Activated T-cell treated with anti-CD3 and anti-CD28 coated beads for 24 hours (primary cell): ENCODE data around the gene UNC5A.

ENCODE experiments used
- DNase-seq: peaks from one replicate; pipeline ENCODE4 v3.0.0-alpha.2; 2020; ENCODE audit warnings: low read depth

Gene UNC5A

GRCh38 chr5:176880366-176881020, 70.1 kb downstream of the UNC5A start:
- no peak for DNase-seq

DNA sequence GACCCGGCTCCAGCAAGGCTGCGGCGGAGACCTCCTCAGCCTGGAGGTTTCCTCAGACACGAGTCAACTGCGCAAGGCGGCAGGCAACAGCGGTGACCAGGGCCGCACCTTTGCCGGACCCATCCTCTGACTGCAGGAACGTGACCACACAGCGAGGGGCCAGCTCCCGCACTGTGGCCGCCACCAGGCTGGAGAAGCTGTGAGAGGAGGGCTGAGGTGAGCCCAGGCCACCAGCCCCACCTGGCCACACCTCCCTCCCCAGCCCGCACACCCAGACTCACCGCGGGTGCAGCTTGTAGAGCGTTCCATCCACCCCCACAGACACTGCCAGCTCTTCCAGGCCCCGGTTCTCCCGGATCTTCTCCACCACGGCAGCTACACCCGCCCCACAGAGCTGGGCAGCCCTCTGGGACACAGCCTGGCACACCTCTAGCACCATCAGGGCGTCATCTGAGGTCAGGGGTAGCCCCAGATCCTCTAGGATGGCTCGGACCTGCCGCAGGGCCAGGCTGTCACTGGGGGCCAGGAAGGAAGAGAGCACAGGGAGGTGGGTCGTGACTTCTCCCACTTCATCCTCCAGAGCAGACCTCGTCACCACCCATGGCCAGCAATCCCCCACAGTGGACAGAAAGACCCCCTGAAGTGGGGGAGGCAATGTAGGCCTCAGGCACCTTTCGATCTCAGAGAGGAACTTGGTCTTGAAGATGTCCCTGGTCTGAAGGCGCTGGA, 70.8 kb downstream of the UNC5A start:
- DNase-seq = no peak

- no peak for DNase-seq
These were observed 71.6 kb downstream of the UNC5A start for GRCh38 chr5:176881816-176882566.

DNA sequence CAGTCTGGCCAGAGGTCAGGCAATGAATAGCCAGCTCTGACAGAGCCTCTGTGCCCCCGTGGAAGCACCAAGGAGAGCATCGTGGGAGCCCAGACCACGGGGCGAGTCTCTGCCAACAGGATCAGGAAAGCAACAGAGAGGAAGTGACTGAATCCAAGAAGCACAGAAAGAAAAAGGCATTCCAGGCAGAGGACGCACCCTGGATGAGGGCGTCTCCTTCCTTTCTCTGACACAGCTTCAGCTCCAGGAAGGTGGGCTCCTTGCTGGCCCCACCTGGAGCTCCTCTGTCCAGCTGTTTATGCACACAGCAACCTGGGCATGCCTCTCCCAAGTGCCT, 72.2 kb downstream of the UNC5A start:
- DNase-seq = no peak

- no peak for DNase-seq
These were observed 73.6 kb downstream of the UNC5A start for GRCh38 chr5:176883700-176884570.

GRCh38 chr5:176884571-176884890, 74.2 kb downstream of the UNC5A start:
- no peak for DNase-seq

GRCh38 chr5:176886336-176887251, 76.2 kb downstream of the UNC5A start:
- DNase-seq = no peak

DNA sequence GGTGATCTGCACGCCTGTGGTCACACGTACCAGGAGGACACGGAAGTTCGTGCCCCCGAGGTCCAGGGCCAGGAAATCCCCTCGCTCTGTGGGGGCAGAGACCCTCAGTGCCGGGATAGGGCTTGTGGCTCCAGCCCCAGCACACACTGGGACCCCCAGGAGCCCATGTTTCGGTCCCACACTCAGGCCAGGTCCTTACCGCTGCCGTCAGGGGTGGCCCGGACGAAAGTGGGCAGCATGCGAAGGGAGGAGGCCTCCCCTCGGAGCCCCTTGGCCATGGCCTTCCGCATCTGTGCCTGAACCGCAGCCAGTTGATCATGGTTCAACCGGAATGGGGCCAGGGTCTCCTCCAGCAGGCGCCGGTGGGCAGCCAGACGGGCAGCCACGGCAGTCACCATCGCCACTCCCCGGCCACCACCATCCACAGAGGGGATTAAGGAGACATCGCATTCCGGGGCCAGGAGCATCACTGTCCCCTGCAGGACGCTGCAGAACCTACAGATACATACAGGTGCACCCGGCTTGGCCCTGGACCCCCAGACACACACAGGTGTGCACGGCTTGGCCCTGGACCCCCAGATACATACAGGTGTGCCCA, 77.0 kb downstream of the UNC5A start:
- DNase-seq = no peak

DNA sequence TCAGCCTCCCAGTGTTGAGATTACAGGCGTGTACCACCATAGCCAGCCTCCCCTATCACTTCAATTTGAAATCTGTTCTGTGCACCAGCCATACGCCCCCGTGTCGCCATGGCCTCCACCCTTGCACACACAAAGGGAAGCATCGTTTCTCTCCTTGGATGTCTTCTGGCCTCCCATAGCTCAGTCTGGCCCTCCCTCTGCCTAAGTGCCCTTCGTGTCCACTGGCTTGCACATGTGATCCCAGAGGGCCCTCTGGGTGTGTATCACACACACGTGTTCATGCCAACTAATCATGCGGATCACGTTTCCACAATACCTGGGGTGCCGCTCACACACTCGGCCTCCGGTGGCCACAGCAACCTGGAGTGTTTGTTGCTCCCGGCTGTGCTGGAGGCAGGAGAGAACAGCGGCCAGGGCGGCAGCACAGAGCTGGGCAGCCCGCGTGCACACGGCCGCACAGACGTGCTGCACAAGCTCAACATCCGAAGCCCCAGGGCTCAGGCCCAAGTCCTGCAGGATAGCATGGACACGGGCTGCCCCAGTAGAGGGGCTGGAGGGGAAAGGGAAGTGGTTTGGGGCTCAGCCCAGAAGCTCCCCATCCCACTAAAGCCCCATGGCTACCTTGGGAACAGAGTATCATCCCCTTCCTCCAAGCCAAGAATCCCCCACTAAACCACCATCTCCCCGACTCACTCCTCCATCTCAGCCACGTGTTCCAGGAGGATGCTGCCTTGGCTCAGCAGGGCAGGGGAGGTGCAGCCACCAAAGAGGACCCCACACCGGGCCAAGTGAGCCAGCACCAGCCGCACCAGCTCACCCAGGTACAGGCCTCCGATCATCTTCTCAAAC, 77.9 kb downstream of the UNC5A start:
- DNase-seq = no peak

DNA sequence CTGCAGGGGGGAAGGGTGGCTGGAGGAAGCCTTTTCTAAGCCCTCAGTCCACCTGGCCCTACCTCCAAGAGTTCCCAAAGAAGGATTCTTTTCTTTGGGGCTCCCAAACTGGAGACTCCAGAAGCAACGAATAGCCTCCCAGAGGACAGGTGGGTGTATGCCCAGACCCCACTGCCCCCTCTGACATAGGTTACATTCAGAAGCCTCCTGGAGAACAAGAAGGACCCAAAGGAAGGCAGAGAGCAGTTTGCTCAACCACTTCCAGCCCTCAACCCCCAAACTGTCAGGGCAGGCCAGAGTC, 78.5 kb downstream of the UNC5A start:
- no peak for DNase-seq

DNA sequence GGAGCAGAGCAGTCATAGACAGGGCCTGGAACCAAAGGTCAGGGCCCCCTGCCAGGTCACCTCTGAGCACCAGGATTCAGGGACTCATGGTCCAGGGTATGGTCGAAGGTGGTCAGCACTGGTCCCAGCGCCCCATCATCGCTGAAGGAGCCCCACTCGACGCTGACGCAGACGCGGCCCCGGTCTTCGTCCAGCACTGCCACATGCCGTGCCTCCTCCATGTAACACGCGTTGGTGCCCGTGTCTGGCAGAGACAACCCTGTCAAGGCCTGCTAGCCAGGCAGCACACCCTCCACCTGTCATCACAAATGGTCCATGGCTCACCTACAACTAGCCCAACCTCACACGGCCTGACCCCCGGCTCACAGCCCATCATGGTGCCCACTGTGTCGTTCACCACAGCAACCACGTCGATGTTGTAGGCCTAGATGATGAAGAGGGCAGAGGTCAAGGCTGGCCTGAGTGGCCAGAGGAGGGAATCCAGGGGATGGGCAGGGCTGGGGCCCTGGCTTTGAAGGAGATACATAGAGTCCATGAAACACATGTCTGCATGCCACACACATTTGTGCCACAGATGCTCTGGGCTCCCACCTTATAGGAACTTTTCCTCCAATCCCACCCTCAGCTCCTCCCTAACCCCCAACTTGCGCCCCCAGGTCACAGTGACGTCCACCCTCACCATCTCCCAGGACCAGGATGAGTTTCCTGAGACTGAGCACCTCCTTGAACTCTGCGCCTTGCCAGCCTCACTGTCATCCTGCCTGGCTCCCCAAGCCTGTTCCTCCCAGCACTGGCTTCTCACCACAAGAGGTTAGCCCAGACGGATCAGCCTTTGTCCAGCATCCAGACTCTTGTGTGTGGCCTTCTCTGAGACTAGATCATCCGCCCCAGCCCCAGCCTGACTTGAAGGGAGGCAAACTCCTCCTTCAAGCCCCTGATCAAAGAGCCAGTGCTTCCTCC, 79.2 kb downstream of the UNC5A start:
- no peak for DNase-seq

DNA sequence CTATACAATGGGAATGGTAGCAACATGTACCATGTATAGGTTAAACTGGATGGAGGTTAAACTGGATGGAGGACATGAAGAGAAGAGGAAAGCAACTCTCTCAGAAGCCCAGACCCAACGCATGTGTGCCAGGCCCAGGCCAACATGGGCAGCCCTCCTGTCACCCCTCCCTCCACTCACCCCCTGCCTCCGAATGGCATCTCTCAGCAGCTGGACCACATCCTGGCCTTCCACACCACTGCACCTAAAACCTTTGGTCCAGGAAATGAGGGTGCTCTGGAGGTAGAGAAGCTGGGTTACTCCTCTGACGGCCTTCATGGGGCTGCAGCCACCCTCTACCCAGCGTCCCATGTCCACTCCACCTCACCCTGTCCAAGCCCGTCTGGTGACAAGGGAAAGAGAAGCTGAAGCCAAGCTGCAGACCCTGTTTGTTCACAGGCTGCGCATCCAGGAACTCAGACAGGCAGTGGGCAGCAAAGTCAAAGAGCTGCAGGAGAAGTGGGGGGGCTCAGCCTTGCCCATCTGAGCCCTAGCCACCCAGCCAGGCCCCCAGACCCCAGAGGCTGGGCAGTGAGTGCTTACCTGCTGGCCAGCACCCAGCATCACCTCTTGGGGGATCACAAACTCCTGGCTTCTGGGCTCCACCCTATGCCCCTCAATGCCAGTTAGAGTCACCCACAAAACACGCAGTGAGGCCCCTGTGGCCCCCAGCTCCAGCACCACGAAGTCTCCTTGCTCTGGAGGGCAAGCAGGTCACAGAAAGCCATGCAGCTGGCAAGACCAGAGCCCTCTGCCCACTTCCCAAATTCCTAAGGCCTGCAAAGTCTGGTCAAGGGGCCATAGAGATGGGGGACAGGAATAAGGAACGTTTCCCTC, 80.3 kb downstream of the UNC5A start:
- no peak for DNase-seq

- DNase-seq = no peak
These were observed 81.1 kb downstream of the UNC5A start for GRCh38 chr5:176891331-176891958.

GRCh38 chr5:176892663-176893062, 82.3 kb downstream of the UNC5A start:
- no peak for DNase-seq

DNA sequence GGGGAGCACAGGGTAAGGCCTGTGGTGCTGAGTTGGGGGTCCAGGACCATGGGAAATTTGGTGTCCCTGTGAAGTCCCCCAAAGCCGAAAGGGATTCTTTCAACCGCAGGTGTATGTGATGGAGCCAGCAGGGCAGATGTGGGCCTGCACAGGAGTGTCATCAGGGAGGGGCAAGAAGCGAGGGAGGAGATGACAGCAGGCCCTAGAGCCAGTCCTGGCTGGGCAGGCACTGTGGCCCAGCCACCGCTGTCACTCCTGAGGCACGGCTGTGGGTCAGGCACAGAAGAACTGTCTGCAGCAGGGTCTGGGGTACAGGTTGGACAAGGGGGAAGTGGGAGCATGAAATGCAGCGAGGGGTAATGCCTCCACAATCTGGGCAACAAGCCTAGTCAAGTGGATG, 83.9 kb downstream of the UNC5A start:
- no peak for DNase-seq

DNA sequence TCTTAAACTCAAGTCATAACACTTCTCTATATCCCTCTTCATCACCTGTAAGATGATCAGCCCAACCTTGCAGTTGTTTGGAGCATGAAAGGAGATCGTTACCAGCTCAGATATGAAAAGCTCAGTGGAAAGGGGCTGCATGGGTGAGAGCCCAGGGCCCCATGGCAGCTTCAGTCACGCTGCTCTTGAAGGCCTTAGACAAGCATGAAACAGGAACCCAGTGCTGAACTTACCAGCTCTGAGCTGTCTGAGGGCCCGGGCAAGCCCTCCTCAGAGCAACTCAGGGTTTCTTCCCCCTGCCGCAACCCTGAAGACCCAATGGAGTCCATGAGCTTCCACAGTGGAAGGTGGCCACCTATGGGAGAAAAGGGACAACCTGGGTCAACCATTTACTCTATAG, 85.5 kb downstream of the UNC5A start:
- no peak for DNase-seq

GRCh38 chr5:176897263-176897662, 86.9 kb downstream of the UNC5A start:
- DNase-seq = no peak
